Cardiac fibroblast (primary cell): ENCODE data around the gene AGXT2.

Experiments used
- DNase-seq, 2 donors: peaks; one replicate each; pipeline versions ENCODE4 v3.0.0 to v3.0.0-alpha.2; 2010; ENCODE audit warnings: low read depth in 2 of 2
- H3K4me3 ChIP-seq, 2 donors: replicated peaks in 1 of 2; 1 replicate in 1 of 2; 2 replicates in 1 of 2; pipeline ENCODE4 v1.5.1; 2011; ENCODE audit warnings: low read depth in 2 of 2, low read length in 2 of 2, mild to moderate bottlenecking in 2 of 2, moderate library complexity in 1 of 2
- TF ChIP-seq, protein P1 (sequence below): IDR thresholded peaks from one replicate; pipeline ENCODE4 v1.5.1; 2011; ENCODE audit warnings: low read depth, mild to moderate bottlenecking, low read length, inconsistent platforms

Gene AGXT2, protein sequence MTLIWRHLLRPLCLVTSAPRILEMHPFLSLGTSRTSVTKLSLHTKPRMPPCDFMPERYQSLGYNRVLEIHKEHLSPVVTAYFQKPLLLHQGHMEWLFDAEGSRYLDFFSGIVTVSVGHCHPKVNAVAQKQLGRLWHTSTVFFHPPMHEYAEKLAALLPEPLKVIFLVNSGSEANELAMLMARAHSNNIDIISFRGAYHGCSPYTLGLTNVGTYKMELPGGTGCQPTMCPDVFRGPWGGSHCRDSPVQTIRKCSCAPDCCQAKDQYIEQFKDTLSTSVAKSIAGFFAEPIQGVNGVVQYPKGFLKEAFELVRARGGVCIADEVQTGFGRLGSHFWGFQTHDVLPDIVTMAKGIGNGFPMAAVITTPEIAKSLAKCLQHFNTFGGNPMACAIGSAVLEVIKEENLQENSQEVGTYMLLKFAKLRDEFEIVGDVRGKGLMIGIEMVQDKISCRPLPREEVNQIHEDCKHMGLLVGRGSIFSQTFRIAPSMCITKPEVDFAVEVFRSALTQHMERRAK

DNA sequence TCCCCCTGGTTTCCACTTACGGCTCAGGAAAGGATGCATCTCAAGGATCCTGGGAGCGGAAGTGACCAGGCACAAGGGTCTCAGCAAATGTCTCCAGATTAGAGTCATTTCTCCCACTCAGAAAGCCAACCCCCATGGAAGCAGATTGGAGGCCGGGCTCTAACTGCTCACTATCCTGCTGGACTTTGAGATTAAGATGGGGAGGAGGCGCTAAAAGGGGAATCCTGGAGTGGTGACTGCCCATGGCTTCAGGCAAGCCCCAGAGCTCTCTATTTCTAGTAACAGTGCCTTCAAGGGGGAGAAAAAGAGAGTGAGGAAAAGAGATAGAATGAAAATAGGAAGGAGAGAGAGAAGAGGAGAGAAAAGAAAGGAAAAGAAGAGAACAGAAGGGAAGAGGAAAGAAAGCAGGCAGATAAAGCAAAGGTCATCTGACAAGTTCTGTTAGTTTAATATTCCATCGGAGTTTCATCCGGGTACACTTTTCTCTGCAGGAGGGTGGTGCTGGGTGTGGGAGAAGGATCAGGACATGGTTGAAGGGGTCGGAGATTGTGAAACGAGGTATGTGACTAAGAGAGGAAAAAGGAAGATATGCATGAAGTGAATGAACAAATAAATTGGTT is at the start of gene AGXT2:
AGXT2 (minus strand) TSS at position 165 of the 620 bp plus-strand sequence; CDS start at position 108, 57 bp downstream.
- H3K4me3 ChIP-seq: no peak within 1 kb of the TSS
- DNase-seq: no peak
- TF ChIP-seq, protein P1, sequence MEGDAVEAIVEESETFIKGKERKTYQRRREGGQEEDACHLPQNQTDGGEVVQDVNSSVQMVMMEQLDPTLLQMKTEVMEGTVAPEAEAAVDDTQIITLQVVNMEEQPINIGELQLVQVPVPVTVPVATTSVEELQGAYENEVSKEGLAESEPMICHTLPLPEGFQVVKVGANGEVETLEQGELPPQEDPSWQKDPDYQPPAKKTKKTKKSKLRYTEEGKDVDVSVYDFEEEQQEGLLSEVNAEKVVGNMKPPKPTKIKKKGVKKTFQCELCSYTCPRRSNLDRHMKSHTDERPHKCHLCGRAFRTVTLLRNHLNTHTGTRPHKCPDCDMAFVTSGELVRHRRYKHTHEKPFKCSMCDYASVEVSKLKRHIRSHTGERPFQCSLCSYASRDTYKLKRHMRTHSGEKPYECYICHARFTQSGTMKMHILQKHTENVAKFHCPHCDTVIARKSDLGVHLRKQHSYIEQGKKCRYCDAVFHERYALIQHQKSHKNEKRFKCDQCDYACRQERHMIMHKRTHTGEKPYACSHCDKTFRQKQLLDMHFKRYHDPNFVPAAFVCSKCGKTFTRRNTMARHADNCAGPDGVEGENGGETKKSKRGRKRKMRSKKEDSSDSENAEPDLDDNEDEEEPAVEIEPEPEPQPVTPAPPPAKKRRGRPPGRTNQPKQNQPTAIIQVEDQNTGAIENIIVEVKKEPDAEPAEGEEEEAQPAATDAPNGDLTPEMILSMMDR: no peak

DNA sequence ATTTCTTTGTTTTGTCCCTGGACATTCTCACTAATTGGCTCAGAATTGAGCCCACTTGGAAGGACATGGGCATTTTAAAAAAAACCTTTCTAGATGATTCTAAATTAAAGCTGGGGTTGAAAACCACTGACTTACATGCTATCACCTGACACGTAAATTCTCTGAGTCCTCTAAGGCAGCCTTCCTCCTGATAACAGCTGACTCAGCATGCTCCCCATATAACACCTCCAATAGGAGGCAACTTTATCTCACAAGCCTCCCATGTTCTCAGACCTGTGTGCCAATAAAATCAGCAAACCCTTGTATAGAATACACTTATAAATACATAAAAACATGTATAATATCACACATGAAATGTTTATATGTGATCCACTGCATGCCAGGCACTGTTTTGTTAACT is 49.2 kb upstream of the AGXT2 start:
- DNase-seq: no peak
- no peak overlapping the region for H3K4me3 ChIP-seq
- TF ChIP-seq, protein P1: no peak

DNA sequence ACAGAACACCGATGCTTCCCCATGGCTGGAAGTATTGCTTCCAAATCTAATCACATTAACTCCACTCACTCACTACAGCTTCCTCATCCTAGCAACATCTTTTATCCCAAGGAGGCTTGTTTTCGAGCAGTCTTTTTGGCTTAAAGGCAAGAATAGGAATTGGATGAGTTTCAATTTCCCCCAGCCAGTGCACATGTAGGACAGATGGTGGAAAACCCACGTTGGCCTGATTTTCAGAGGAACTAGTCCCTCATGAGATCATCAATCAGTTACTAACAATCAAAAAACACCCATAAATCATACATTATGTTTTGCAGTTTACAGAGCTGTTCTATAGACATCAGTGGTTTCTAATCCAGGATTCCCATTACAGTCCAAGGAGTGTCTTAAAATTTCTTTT is 48.5 kb upstream of the AGXT2 start:
- no peak overlapping the region for H3K4me3 ChIP-seq
- TF ChIP-seq, protein P1: no peak
- peak in 1 of 2 donors; percentile 11 for DNase-seq

DNA sequence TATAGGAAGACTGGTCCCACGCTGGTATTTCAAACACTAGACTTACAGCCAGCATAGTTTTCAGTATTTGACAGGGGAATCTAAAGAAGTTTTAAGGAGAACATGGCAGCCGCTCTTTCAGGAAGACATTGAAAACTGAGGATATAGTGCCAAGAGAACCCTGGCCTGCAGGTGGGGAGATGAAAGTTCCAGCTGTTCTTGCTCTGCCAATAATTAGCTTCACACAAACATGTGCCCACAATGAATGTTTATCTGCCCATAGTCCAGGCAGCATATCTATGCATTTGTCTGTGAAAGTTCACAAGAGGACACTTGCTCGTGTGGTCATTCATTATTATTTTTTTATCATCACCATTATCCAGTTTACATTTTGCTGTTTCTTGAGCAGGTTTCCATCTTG is 47.6 kb upstream of the AGXT2 start:
- no peak overlapping the region for H3K4me3 ChIP-seq
- no peak for DNase-seq
- TF ChIP-seq, protein P1: no peak

DNA sequence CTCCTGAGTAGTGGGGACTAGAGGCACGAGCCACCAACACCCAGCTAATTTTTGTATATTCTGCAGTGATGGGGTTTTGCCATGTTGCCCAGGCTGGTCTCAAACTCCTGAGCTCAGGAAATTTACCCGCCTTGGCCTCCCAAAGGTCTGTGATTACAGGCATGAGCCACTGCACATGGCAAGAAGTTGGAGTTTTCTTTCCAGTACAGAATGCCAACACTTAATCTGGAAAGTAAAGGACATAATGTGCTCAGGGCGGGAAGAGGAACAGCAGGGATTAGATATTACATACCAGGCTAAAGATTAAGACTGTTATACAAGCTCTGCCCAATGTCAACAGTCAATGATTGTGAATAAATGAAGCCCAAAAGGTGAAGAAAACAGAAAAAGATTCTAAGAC is 47.2 kb upstream of the AGXT2 start:
- no peak overlapping the region for H3K4me3 ChIP-seq
- TF ChIP-seq, protein P1: no peak
- DNase-seq: no peak

DNA sequence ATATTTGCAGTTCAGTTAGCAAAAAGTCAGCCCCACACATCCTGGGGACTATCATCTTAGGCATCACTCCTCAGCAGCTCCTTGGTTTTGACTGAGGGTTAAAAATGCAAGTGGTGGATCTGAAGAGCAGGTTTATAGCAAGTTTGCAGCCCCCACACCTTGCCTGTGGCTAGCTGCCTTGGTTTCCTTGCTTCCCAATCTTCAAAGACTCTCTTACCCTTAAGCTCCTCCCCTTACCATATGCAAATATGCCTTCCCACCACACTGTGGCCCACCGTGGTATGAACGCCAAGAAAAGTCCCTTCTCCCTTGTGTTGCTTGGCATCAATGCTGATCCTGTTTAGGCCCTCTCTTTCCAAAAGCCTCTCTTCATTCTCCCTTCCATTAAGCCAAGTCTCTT is 45.0 kb upstream of the AGXT2 start:
- no peak for DNase-seq
- TF ChIP-seq, protein P1: no peak
- H3K4me3 ChIP-seq: no peak overlapping the region
